Measurements from ENCODE around the gene LYRM9. TPM values are rescaled to one million over a fixed set of nuclear protein-coding genes. Genes with fewer than 3 reads are reported as not detected.

Gene LYRM9
- total and polyA plus RNA-seq, 9 of the 15 experiments (the other 6 are each of a cell fraction or from before 2014, with no cell fraction given): 0.98 to 4.7 (median 1.8) TPM

DNA sequence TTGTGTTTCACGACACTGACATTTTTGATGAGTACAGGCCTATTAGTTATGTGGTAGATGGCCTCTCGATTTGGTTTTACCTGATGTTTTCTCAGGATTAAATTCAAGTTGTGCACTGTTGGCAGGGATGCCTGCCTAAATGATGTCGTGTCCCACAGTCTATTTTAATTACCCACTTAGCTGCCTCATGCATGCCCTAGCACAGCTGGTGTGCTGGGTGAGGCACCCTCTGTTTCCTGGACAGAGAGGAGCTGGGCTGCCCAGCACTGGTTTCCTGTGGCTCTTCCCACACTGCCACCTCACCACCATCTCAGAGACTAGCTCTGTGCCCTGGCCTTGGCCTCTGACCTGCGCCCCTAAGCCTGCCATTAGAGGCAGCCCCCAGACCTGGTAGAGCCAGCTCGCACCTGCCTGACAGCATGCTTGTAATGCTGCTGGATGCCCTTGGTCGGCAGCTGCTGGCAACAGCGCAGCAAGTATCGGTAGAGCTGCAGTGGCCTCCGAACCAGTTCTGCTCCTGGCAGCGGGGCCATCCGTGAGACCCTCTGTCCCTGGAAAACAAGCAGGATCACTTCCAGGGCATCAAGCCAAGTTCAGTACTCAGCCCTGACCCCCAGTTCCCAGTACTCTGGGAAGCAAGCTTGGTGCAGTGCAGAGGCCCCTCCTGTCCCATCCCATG, 10.9 kb downstream of the LYRM9 start:
- ChIA-PET POLR2A (interaction anchor here (1.0 kb wide), 1 partner anchor 11 kb away, joined by 6 read pairs; the partner anchor contains the start of gene LYRM9), CTCF (ENCODE audit: low intra/inter-chr PET ratio) (interaction anchor here (0.7 to 1.1 kb wide), 2 partner anchors 122 to 255 kb away, joined by 3 read pairs; no protein-coding TSS in a partner anchor)
- no peak for TF ChIP-seq ZNF253 (CRISPR knock-in tag; conservative IDR thresholded peaks at IDR 0.05)
- intact Hi-C loops (cut with micrococcal nuclease) (loop anchor here (5.0 kb wide), 1 partner anchor 370 kb away; no protein-coding TSS in a partner anchor), in situ Hi-C loops (cut with MboI) (no loop called here)
- no peaks in the 10 kb centered on the region for H3K9me3 ChIP-seq (replicated peaks; ENCODE audit: control insufficient read depth, insufficient read depth, low read depth, low read length)
- H3K9me1 ChIP-seq (ENCODE audit: control insufficient read depth, insufficient read depth, low read length): no peaks in the 10 kb centered on the region
- FAIRE-seq: no peak
- no peak for ATAC-seq
- no peak for DNase-seq (ENCODE audit: extremely low read depth in 1 of 4, low spot score in 3 of 4)
- peaks cover 10 to 20% of the 10 kb centered on the region in 2 experiments; a peak in 4 of 5 replicates for H3K27me3 ChIP-seq (ENCODE audit: control insufficient read depth in 2 of 2, insufficient read depth in 2 of 2, low read length in 2 of 2)
- 49% methylated on average over 11 of the region's 11 CpGs for WGBS (ENCODE audit: insufficient coverage, low coverage, missing lambda C conversion rate)
- no peak overlapping the region for H3K4me2 ChIP-seq (ENCODE audit: insufficient read depth, low read length)
- H3K36me3 ChIP-seq (ENCODE audit: control insufficient read depth, insufficient read depth, low read length): no peaks in the 10 kb centered on the region
- H3K4me1 ChIP-seq (replicated peaks in 1 of 2; ENCODE audit: control insufficient read depth in 2 of 2, insufficient read depth in 2 of 2, low read length in 2 of 2): no peaks in the 10 kb centered on the region
- peaks cover 5% of the 10 kb centered on the region; the same call in 1 of the 2 replicates for H4K20me1 ChIP-seq (replicated peaks; ENCODE audit: control insufficient read depth, insufficient read depth, low read length)
- no peaks in the 10 kb centered on the region for H3K79me2 ChIP-seq (ENCODE audit: control insufficient read depth, insufficient read depth, low read length)
- H3K27ac ChIP-seq (ENCODE audit: extremely low read depth, low read depth, low read length): no peak overlapping the region
- H2AFZ ChIP-seq (ENCODE audit: low read depth, low read length): no peak overlapping the region
- H3K4me3 ChIP-seq: no peak overlapping the region
- H3K9ac ChIP-seq (ENCODE audit: insufficient read depth in 1 of 2, low read depth in 2 of 2, low read length in 2 of 2): 0 out of 4 replicates have a peak overlapping the region, but pooled peaks of 1 of the 2 experiments have one; percentile 21
- no TSS peak for BruUV-seq (replicated peaks)

DNA sequence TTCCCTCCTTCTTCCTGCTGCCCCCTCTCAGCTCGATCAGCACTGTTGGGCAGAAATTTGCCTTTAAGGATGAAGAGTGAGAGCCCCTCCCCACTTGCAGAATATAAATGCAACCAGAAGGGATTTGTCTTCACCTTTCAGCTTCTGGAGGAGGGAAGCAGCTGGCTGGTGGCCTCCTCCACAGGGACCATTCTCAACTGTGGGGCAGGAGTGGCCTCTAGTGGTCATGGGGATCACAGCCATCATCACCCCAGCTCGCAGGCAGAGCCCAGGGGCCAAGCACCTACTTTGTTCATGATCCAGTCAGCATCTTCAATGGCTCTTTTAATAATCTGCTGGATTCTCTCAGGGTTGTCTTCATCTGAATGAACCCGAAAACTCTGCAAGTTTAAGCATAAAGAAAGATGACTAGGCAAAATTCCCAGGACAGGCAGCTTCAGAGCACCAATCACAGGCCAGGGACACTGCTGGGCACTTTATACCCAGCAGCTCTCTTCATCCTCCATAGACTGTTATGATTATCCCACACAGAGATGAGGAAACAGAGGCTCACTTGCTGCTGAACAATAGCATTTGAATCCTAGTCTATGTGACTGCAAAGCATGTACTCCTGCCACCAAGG, 13.1 kb downstream of the LYRM9 start:
- no peaks in the 10 kb centered on the region for H3K4me1 ChIP-seq (replicated peaks in 1 of 2; ENCODE audit: control insufficient read depth in 2 of 2, insufficient read depth in 2 of 2, low read length in 2 of 2)
- ATAC-seq: peak; percentile 98
- H3K36me3 ChIP-seq (ENCODE audit: control insufficient read depth, insufficient read depth, low read length): no peaks in the 10 kb centered on the region
- no peak overlapping the region for H3K4me3 ChIP-seq
- H3K9me1 ChIP-seq (ENCODE audit: control insufficient read depth, insufficient read depth, low read length): no peaks in the 10 kb centered on the region
- in situ Hi-C loops (cut with MboI): loop anchor here (5.0 kb wide), 1 partner anchor 118 kb away; no protein-coding TSS in a partner anchor
- peak; percentile 78 to 85 (median 80) for DNase-seq (ENCODE audit: extremely low read depth in 1 of 4, low spot score in 3 of 4)
- H3K79me2 ChIP-seq (ENCODE audit: control insufficient read depth, insufficient read depth, low read length): no peaks in the 10 kb centered on the region
- no peak overlapping the region for H3K4me2 ChIP-seq (ENCODE audit: insufficient read depth, low read length)
- no peak overlapping the region for H2AFZ ChIP-seq (ENCODE audit: low read depth, low read length)
- H4K20me1 ChIP-seq (replicated peaks; ENCODE audit: control insufficient read depth, insufficient read depth, low read length): peaks cover 5% of the 10 kb centered on the region; the same call in 1 of the 2 replicates
- no peak overlapping the region for H3K27ac ChIP-seq (ENCODE audit: extremely low read depth, low read depth, low read length)
- BruUV-seq (replicated peaks): no TSS peak
- H3K9ac ChIP-seq (ENCODE audit: insufficient read depth in 1 of 2, low read depth in 2 of 2, low read length in 2 of 2): no peak overlapping the region
- H3K27me3 ChIP-seq (ENCODE audit: control insufficient read depth in 2 of 2, insufficient read depth in 2 of 2, low read length in 2 of 2): peaks cover 21 to 40% of the 10 kb centered on the region in 2 experiments
- 0% methylated on average over 3 of the region's 3 CpGs for WGBS (ENCODE audit: insufficient coverage, low coverage, missing lambda C conversion rate)
- FAIRE-seq: peak; percentile 93
- CTCF ChIA-PET (ENCODE audit: low intra/inter-chr PET ratio): interaction anchor here (0.6 to 3.2 kb wide), 9 partner anchors 74 to 278 kb away, joined by 3 to 36 read pairs (median 6); no protein-coding TSS in a partner anchor
- H3K9me3 ChIP-seq (replicated peaks; ENCODE audit: control insufficient read depth, insufficient read depth, low read depth, low read length): no peaks in the 10 kb centered on the region
- POLR2A ChIA-PET: interaction anchor here (1.0 to 2.0 kb wide), 4 partner anchors 9 to 81 kb away, joined by 3 to 5 read pairs (median 4); no protein-coding TSS in a partner anchor
- intact Hi-C loops (cut with micrococcal nuclease): loop anchor here (1.0 to 5.0 kb wide), 4 partner anchors 75 to 372 kb away; no protein-coding TSS in a partner anchor
- TF ChIP-seq, protein P1, sequence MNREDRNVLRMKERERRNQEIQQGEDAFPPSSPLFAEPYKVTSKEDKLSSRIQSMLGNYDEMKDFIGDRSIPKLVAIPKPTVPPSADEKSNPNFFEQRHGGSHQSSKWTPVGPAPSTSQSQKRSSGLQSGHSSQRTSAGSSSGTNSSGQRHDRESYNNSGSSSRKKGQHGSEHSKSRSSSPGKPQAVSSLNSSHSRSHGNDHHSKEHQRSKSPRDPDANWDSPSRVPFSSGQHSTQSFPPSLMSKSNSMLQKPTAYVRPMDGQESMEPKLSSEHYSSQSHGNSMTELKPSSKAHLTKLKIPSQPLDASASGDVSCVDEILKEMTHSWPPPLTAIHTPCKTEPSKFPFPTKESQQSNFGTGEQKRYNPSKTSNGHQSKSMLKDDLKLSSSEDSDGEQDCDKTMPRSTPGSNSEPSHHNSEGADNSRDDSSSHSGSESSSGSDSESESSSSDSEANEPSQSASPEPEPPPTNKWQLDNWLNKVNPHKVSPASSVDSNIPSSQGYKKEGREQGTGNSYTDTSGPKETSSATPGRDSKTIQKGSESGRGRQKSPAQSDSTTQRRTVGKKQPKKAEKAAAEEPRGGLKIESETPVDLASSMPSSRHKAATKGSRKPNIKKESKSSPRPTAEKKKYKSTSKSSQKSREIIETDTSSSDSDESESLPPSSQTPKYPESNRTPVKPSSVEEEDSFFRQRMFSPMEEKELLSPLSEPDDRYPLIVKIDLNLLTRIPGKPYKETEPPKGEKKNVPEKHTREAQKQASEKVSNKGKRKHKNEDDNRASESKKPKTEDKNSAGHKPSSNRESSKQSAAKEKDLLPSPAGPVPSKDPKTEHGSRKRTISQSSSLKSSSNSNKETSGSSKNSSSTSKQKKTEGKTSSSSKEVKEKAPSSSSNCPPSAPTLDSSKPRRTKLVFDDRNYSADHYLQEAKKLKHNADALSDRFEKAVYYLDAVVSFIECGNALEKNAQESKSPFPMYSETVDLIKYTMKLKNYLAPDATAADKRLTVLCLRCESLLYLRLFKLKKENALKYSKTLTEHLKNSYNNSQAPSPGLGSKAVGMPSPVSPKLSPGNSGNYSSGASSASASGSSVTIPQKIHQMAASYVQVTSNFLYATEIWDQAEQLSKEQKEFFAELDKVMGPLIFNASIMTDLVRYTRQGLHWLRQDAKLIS (CRISPR knock-in tag; IDR thresholded peaks at IDR 0.05): no peak
- TF ChIP-seq, protein P2, sequence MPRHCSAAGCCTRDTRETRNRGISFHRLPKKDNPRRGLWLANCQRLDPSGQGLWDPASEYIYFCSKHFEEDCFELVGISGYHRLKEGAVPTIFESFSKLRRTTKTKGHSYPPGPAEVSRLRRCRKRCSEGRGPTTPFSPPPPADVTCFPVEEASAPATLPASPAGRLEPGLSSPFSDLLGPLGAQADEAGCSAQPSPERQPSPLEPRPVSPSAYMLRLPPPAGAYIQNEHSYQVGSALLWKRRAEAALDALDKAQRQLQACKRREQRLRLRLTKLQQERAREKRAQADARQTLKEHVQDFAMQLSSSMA (CRISPR knock-in tag; IDR thresholded peaks at IDR 0.05): no peak
- no peak for TF ChIP-seq ZNF780A (CRISPR knock-in tag; IDR thresholded peaks at IDR 0.05)

Measured in K562 (cell line).